A549 (cell line): ENCODE data around the gene PRLHR. TPM values are rescaled to one million over a fixed set of nuclear protein-coding genes. Genes with fewer than 3 reads are reported as not detected.
A peak's percentile ranks its signal among the peaks of the same experiment; 100 is the strongest.

ENCODE experiments used
- ATAC-seq, 2 experiments: fragments of 200-7000 bp in 1 of 2; fragments of >200 bp in 1 of 2; cut with Nextera tagmentation in 1 of 2; cut with Tn5 transposase in 1 of 2; 3 replicates each; pipeline versions ENCODE4 v1.8.0 to v1.9.1; 2018 to 2020; ENCODE audit warnings: mild to moderate bottlenecking in 1 of 2, moderate library complexity in 1 of 2
- CTCF ChIA-PET: fragments of 300-600 bp; sonication (Branson Sonifier 250); formaldehyde crosslinking; extraction: SDS; loops from one replicate; lab custom pipeline; 2021; ENCODE audit warnings: antibody characterized with exemption, inconsistent platforms; lab: Yijun Ruan, JAX
- POLR2A ChIA-PET: fragments of 350-600 bp; formaldehyde crosslinking; extraction: SDS; loops from one replicate; lab custom pipeline; 2021; ENCODE audit warnings: antibody characterized with exemption, inconsistent platforms; lab: Yijun Ruan, JAX
- DNase-seq, 2 experiments: peaks; one replicate each; pipeline versions ENCODE4 v3.0.0 to v3.0.0-alpha.2; 2011 to 2016; ENCODE audit warnings: low read depth in 1 of 2, low spot score in 1 of 2
- FAIRE-seq: peaks from 2 replicates; lab custom pipeline; 2011; peaks lifted over from hg19 to GRCh38; lab: Jason Lieb, UNC
- H3K27ac ChIP-seq, 2 experiments: fragments of >200 bp; sonication (Bioruptor Twin); formaldehyde crosslinking; 3 replicates each; pipeline ENCODE4 v1.5.1; 2016 to 2017
- H3K4me1 ChIP-seq: fragments of >200 bp; sonication (Bioruptor Twin); formaldehyde crosslinking; 3 replicates; pipeline ENCODE4 v1.6.1; 2016
- H3K4me2 ChIP-seq: fragments of >200 bp; sonication (Bioruptor Twin); formaldehyde crosslinking; 3 replicates; pipeline ENCODE4 v1.6.1; 2016
- H3K4me3 ChIP-seq: fragments of >200 bp; sonication (Bioruptor Twin); formaldehyde crosslinking; 3 replicates; pipeline ENCODE4 v1.5.1; 2016
- H3K9me3 ChIP-seq: fragments of >200 bp; sonication (Bioruptor Twin); formaldehyde crosslinking; 3 replicates; pipeline ENCODE4 v1.6.1; 2016
- CTCF ChIP-seq: fragments of >200 bp; sonication (Bioruptor Twin); formaldehyde crosslinking; IDR thresholded peaks from 3 replicates; pipeline ENCODE4 v1.5.1; 2016
- EP300 ChIP-seq, 2 experiments: fragments of >200 bp; sonication (Bioruptor Twin); formaldehyde crosslinking; IDR thresholded peaks; 2 replicates in 1 of 2; 3 replicates in 1 of 2; pipeline ENCODE4 v1.6.1; 2016 to 2017
- ESRRA ChIP-seq: fragments of 150-350 bp; IDR thresholded peaks from 2 replicates; pipeline ENCODE4 v1.6.1; 2014; ENCODE audit warnings: mild to moderate bottlenecking, low read length, borderline replicate concordance
- FOSB ChIP-seq: fragments of 250-450 bp; sonication (Bioruptor Pico); IDR thresholded peaks from 2 replicates; pipeline ENCODE4 v1.5.0; 2020; ENCODE audit warnings: mild to moderate bottlenecking, moderate library complexity
- FOXS1 ChIP-seq: fragments of 250-450 bp; sonication (Bioruptor Pico); IDR thresholded peaks from 2 replicates; pipeline ENCODE4 v1.5.0; 2020; ENCODE audit warnings: mild to moderate bottlenecking, moderate library complexity
- HEYL ChIP-seq: fragments of 250-450 bp; sonication (Bioruptor Pico); IDR thresholded peaks from 2 replicates; pipeline ENCODE4 v1.8.0; 2021; ENCODE audit warnings: mild to moderate bottlenecking, moderate library complexity
- JUN ChIP-seq, 2 experiments: fragments of >200 bp; sonication (Bioruptor Twin); formaldehyde crosslinking; IDR thresholded peaks; 2 replicates in 1 of 2; 3 replicates in 1 of 2; pipeline ENCODE4 v1.6.1; 2016 to 2017
- KDM5A ChIP-seq: fragments of 200-600 bp; sonication (generic); IDR thresholded peaks from 2 replicates; pipeline ENCODE4 v1.6.1; 2016; ENCODE audit warnings: antibody characterized with exemption, mild to moderate bottlenecking
- POLR2A ChIP-seq: IDR thresholded peaks from 2 replicates; pipeline ENCODE4 v1.6.1; 2012; ENCODE audit warnings: mild to moderate bottlenecking, low read length
- RAD21 ChIP-seq, 2 experiments: fragments of >200 bp in 1 of 2; sonication (Bioruptor Twin) in 1 of 2; formaldehyde crosslinking in 1 of 2; IDR thresholded peaks in 1 of 2; conservative IDR thresholded peaks in 1 of 2; 2 replicates in 1 of 2; 3 replicates in 1 of 2; pipeline ENCODE4 v1.6.1; 2012 to 2018; ENCODE audit warnings: inconsistent platforms in 1 of 2
- RARB ChIP-seq: fragments of 250-450 bp; sonication (Bioruptor Pico); IDR thresholded peaks from 2 replicates; pipeline ENCODE4 v1.8.0; 2021; ENCODE audit warnings: mild to moderate bottlenecking, moderate library complexity
- RFX5 ChIP-seq: fragments of 450-650 bp; IDR thresholded peaks from 2 replicates; pipeline ENCODE4 v1.7.1; 2014; ENCODE audit warnings: antibody characterized with exemption, mild to moderate bottlenecking, moderate library complexity
- SMC3 ChIP-seq: fragments of >200 bp; sonication (Bioruptor Twin); formaldehyde crosslinking; IDR thresholded peaks from 3 replicates; pipeline ENCODE4 v1.6.1; 2018; ENCODE audit warnings: inconsistent platforms
- SREBF2 ChIP-seq: fragments of 450-650 bp; IDR thresholded peaks from 2 replicates; pipeline ENCODE4 v1.6.1; 2014; ENCODE audit warnings: mild to moderate bottlenecking, moderate library complexity
- TFCP2L1 ChIP-seq: fragments of 250-450 bp; sonication (Bioruptor Pico); IDR thresholded peaks from 2 replicates; pipeline ENCODE4 v1.5.0; 2021; ENCODE audit warnings: mild to moderate bottlenecking
- USF2 ChIP-seq: fragments of 450-650 bp; IDR thresholded peaks from 2 replicates; pipeline ENCODE4 v1.6.1; 2014; ENCODE audit warnings: antibody characterized with exemption
- ZFP36 ChIP-seq: fragments of 450-650 bp; IDR thresholded peaks from 2 replicates; pipeline ENCODE4 v1.6.1; 2014; ENCODE audit warnings: borderline replicate concordance; ENCODE audit not compliant: partially characterized antibody
- WGBS: methylation state at CpG from one replicate; pipeline ENCODE4 v1.1.6; 2017; ENCODE audit errors: missing lambda C conversion rate; 5-methylcytosine and 5-hydroxymethylcytosine counted together
- polyA plus RNA-seq, 4 experiments: library from polyadenylated mRNA; depleted of rRNA in 3 of 4; stranded (reverse); fragments of >200 nt; fragmentation: RNase III in 1 of 4; extraction: RNeasy Plus Mini Kit Qiagen cat#74134 plus additional on column Dnase treatment in 1 of 4; gene quantifications; 2 replicates in 3 of 4; 3 replicates in 1 of 4; pipeline ENCODE4 v1.2.3, GENCODE V29; 2011 to 2017
- TF ChIP-seq, protein P1 (sequence below): IDR thresholded peaks from 2 replicates; pipeline ENCODE4 v1.6.1; 2012
- TF ChIP-seq, protein P2 (sequence below): IDR thresholded peaks from 2 replicates; pipeline ENCODE4 v1.6.1; 2012; ENCODE audit warnings: low read depth, borderline replicate concordance

The PRLHR gene
- polyA plus RNA-seq, 2 of the 4 experiments (the other 2 are of a cell fraction): not detected

GRCh38 chr10:118569241-118569881 is 26.1 kb downstream of the PRLHR start:
- Histone ChIP-seq H3K4me1 (no peaks in the 10 kb centered on the region), H3K4me2 (no peak overlapping the region), H3K9me3 (no peaks in the 10 kb centered on the region), H3K4me3 (no peak overlapping the region), H3K27ac (no peak overlapping the region)
- ChIA-PET CTCF (interaction anchor here (0.6 to 4.9 kb wide), 28 partner anchors 9 to 1442 kb away, joined by 3 to 44 read pairs (median 6); partner anchors contain the start of gene CACUL1), POLR2A (interaction anchor here (1.5 kb wide), 1 partner anchor 152 kb away, joined by 5 read pairs; no protein-coding TSS in a partner anchor)
- DNase-seq (no peak), ATAC-seq (no peak), FAIRE-seq (no peak)
- TF ChIP-seq JUN (IDR thresholded peaks at IDR 0.05): no peak
- TF ChIP-seq, protein P1, sequence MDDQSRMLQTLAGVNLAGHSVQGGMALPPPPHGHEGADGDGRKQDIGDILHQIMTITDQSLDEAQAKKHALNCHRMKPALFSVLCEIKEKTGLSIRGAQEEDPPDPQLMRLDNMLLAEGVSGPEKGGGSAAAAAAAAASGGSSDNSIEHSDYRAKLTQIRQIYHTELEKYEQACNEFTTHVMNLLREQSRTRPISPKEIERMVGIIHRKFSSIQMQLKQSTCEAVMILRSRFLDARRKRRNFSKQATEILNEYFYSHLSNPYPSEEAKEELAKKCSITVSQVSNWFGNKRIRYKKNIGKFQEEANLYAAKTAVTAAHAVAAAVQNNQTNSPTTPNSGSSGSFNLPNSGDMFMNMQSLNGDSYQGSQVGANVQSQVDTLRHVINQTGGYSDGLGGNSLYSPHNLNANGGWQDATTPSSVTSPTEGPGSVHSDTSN: no peak
- TF ChIP-seq RARB (CRISPR knock-in tag): no peak
- TF ChIP-seq KDM5A: no peak
- no peak for TF ChIP-seq FOXS1 (CRISPR knock-in tag)
- no peak for TF ChIP-seq POLR2A
- no peak for TF ChIP-seq ZFP36
- no peak for TF ChIP-seq RFX5
- no peak for TF ChIP-seq CTCF
- TF ChIP-seq, protein P2, sequence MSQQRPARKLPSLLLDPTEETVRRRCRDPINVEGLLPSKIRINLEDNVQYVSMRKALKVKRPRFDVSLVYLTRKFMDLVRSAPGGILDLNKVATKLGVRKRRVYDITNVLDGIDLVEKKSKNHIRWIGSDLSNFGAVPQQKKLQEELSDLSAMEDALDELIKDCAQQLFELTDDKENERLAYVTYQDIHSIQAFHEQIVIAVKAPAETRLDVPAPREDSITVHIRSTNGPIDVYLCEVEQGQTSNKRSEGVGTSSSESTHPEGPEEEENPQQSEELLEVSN: no peak
- TF ChIP-seq FOSB: no peak
- no peak for TF ChIP-seq SREBF2
- TF ChIP-seq EP300 (IDR thresholded peaks at IDR 0.05): no peak
- 85% methylated on average over 8 of the region's 8 CpGs for WGBS

- H3K4me3 ChIP-seq: no peak overlapping the region
- FAIRE-seq: no peak
- POLR2A ChIA-PET: interaction anchor here (1.5 kb wide), 1 partner anchor 153 kb away, joined by 5 read pairs; no protein-coding TSS in a partner anchor
Measured at GRCh38 chr10:118568327-118568848, 27.1 kb downstream of the PRLHR start.

More at GRCh38 chr10:118568327-118568848, 27.1 kb downstream of the PRLHR start:
- H3K9me3 ChIP-seq: no peaks in the 10 kb centered on the region
- CTCF ChIA-PET: interaction anchor here (0.5 to 4.9 kb wide), 59 partner anchors 9 to 1158 kb away, joined by 3 to 44 read pairs (median 4); partner anchors contain the start of genes CACUL1 and NANOS1
- peak overlapping the region; percentile 71 for H3K4me2 ChIP-seq
- WGBS: 19% methylated on average over 10 of the region's 10 CpGs
- TF ChIP-seq TFCP2L1 (CRISPR knock-in tag) (no peak), ZFP36 (no peak), USF2 (no peak), RAD21 (conservative IDR thresholded peaks at IDR 0.05 in 1 of 2, IDR thresholded peaks at IDR 0.05 in 1 of 2) (peak; percentile 87 to 91), HEYL (CRISPR knock-in tag) (no peak), ESRRA (no peak), SMC3 (peak; percentile 79), EP300 (IDR thresholded peaks at IDR 0.05) (no peak), FOXS1 (CRISPR knock-in tag) (no peak), CTCF (peak; percentile 77)
- H3K4me1 ChIP-seq: no peaks in the 10 kb centered on the region
- peak; percentile 56 to 58 for DNase-seq
- peak; percentile 36 to 84; a peak in 4 of 6 replicates for ATAC-seq
- peak overlapping the region; percentile 29 to 42; a peak in 2 of 6 replicates for H3K27ac ChIP-seq
